Adrenal gland (tissue), 12 donors: ENCODE data around the gene FXR2. TPM values are rescaled to one million over a fixed set of nuclear protein-coding genes. Genes with fewer than 3 reads are reported as not detected.

Experiments used
- DNase-seq, 7 donors: peaks; one replicate each; pipeline ENCODE4 v3.0.0-alpha.2; 2019 to 2020
- H3K27ac ChIP-seq, 5 donors: fragments of 200-600 bp; sonication (generic) in 4 of 5; 1 replicate in 3 of 5; 2 replicates in 2 of 5; pipeline versions ENCODE4 v1.5.1 to v1.8.0; 2016 to 2020; ENCODE audit warnings: mild to moderate bottlenecking in 1 of 5
- H3K27me3 ChIP-seq: fragments of 200-600 bp; 2 replicates; pipeline ENCODE4 v1.8.0; 2021
- H3K36me3 ChIP-seq, 2 donors: fragments of 200-600 bp; replicated peaks in 1 of 2; 1 replicate in 1 of 2; 2 replicates in 1 of 2; pipeline versions ENCODE4 v1.5.1 to v1.8.0; 2018 to 2022
- H3K4me1 ChIP-seq, 2 donors: fragments of 200-600 bp; replicated peaks in 1 of 2; 1 replicate in 1 of 2; 2 replicates in 1 of 2; pipeline versions ENCODE4 v1.5.1 to v1.8.0; 2018 to 2021
- H3K4me3 ChIP-seq, 4 donors: fragments of 200-600 bp; sonication (generic) in 3 of 4; one replicate each; pipeline ENCODE4 v1.5.1; 2016 to 2018
- H3K9me3 ChIP-seq, 3 donors: fragments of 200-600 bp; sonication (generic) in 1 of 3; replicated peaks in 1 of 3; 1 replicate in 2 of 3; 2 replicates in 1 of 3; pipeline versions ENCODE4 v1.5.1 to v1.8.0; 2016 to 2021
- POLR2A ChIP-seq, 2 donors: fragments of 450-650 bp; IDR thresholded peaks; one replicate each; pipeline ENCODE4 v1.6.1; 2017; ENCODE audit warnings: antibody characterized with exemption in 2 of 2, mild to moderate bottlenecking in 2 of 2, moderate library complexity in 1 of 2
- WGBS, 4 donors: extraction: QIAGEN DNeasy Blood & Tissue Kit in 2 of 4; methylation state at CpG; one replicate each; pipeline versions ENCODE4 v1.1.5 to v1.1.7; 2013 to 2017; 5-methylcytosine and 5-hydroxymethylcytosine counted together
- intact Hi-C, 2 donors: fragments of 100-400 bp; cut with DNase I; formaldehyde crosslinking; loops; one replicate each; pipeline versions ENCODE4 v1.14.1 to v1.15.0; 2022 to 2023
- polyA plus RNA-seq, 3 donors: library from polyadenylated mRNA; stranded (reverse); fragments of 200-250 nt in 2 of 3; fragments of 350-450 nt in 1 of 3; fragmentation: Illumina TruSeq in 1 of 3; extraction: RNeasy Lipid Tissue Mini Kit (QIAGEN cat#74804) in 1 of 3; gene quantifications; one replicate each; pipeline ENCODE4 v1.2.3, GENCODE V29; 2013 to 2014
- total RNA-seq, 9 donors: library from RNA; depleted of rRNA in 4 of 9; stranded (reverse); fragments of >200 nt in 4 of 9; fragments of 120-200 nt in 1 of 9; fragmentation: NEBNext Ultra II Directional in 1 of 9; extraction: Animal tissue kit (Norgen Biotek cat#: 25700) in 1 of 9; gene quantifications; one replicate each; pipeline versions ENCODE4 v1.1.0 to v1.2.4, GENCODE V29; 2013 to 2023
- TF ChIP-seq, protein P1 (sequence below), 6 experiments: fragments of 450-650 bp in 4 of 6; fragments of 200-600 bp in 2 of 6; sonication (generic) in 1 of 6; IDR thresholded peaks; 1 replicate in 5 of 6; 2 replicates in 1 of 6; pipeline versions ENCODE4 v1.5.1 to v1.8.0; 2016 to 2021; ENCODE audit warnings: antibody characterized with exemption in 6 of 6, mild to moderate bottlenecking in 2 of 6, moderate library complexity in 1 of 6
- donor health status: healthy with polysubstance abuse.
- donor health status: Bipolar disorder and iron deficiency.
- donor health status: DM: yes; HTN: yes; CAD: no.
- donor health status: DM: no; HTN: no; CAD: no.
- donor health status: DM: no; HTN: no; CAD: no.
- donor health status: DM: yes; HTN: yes; CAD: no.

FXR2 gene
- total and polyA plus RNA-seq, 12 donors: 35.6 to 73.1 (median 43.9) TPM

DNA sequence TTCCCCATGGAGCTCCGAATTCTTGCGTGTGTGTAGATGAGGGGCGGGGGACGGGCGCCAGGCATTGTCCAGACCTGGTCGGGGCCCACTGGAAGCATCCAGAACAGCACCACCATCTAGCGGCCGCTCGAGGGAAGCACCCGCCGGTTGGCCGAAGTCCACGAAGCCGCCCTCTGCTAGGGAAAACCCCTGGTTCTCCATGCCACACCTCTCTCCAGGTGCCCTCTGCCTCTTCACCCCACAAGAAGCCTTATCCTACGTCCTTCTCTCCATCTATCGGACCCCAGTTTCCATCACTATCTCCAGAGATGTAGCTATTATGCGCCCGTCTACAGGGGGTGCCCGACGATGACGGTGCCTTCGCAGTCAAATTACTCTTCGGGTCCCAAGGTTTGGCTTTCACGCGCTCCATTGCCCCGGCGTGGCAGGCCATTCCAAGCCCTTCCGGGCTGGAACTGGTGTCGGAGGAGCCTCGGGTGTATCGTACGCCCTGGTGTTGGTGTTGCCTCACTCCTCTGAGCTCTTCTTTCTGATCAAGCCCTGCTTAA lies 53.6 kb downstream of the FXR2 start:
- Histone ChIP-seq H3K9me3 (no peaks in the 10 kb centered on the region), H3K4me1 (peaks cover 35 to 58% of the 10 kb centered on the region in 2 donors), H3K36me3 (peaks cover 0 to 23% of the 10 kb centered on the region in 2 donors), H3K27me3 (no peaks in the 10 kb centered on the region), H3K27ac (peak overlapping the region; percentile 75 to 97 (median 92)), H3K4me3 (peak overlapping the region; percentile 28 to 74 (median 57))
- peak; percentile 90 to 97 (median 95) for DNase-seq
- intact Hi-C loops: loop anchor here (2.0 to 10.0 kb wide), 4 partner anchors 44 to 206 kb away; partner anchors contain the start of genes FGF11 (in 1 of the 2), KCTD11 (in 1 of the 2), TMEM102 (in 1 of the 2) and TMEM95 (in 1 of the 2)
- 0 to 5% (median 1%) methylated on average over 22 to 32 of the region's 32 CpGs for WGBS, 4 donors
- TF ChIP-seq, protein P1, sequence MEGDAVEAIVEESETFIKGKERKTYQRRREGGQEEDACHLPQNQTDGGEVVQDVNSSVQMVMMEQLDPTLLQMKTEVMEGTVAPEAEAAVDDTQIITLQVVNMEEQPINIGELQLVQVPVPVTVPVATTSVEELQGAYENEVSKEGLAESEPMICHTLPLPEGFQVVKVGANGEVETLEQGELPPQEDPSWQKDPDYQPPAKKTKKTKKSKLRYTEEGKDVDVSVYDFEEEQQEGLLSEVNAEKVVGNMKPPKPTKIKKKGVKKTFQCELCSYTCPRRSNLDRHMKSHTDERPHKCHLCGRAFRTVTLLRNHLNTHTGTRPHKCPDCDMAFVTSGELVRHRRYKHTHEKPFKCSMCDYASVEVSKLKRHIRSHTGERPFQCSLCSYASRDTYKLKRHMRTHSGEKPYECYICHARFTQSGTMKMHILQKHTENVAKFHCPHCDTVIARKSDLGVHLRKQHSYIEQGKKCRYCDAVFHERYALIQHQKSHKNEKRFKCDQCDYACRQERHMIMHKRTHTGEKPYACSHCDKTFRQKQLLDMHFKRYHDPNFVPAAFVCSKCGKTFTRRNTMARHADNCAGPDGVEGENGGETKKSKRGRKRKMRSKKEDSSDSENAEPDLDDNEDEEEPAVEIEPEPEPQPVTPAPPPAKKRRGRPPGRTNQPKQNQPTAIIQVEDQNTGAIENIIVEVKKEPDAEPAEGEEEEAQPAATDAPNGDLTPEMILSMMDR (IDR thresholded peaks at IDR 0.05): peak; percentile 70 to 96 (median 92)
- no peak for TF ChIP-seq POLR2A (IDR thresholded peaks at IDR 0.05)

DNA sequence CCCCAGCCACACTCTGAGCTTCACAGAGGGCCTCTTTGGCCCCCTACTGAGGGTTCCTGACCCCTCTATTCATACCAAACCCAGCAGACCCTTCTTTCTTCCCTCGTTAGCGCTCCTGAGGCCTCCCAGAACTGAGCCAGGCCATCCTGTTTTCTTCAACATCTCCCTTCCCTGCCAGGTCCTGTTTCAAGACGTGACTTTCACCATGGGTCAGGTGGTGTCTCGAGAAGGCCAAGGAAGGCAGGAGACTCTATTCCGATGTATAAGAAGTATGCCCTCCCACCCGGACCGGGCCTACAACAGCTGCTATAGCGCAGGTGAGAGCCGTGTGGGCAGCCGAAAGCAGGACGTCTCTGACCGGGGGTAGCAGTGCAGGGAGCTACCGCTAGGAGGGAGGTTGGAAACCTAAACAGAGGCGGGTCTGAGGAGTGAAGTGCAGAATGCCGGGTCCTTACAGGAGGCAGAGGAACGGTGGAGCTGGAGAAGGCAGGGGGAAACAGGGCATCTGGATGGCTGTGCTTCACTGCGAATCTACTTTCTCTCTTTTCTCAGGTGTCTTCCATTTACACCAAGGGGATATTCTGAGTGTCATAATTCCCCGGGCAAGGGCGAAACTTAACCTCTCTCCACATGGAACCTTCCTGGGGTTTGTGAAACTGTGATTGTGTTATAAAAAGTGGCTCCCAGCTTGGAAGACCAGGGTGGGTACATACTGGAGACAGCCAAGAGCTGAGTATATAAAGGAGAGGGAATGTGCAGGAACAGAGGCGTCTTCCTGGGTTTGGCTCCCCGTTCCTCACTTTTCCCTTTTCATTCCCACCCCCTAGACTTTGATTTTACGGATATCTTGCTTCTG lies 54.3 kb downstream of the FXR2 start:
- Histone ChIP-seq H3K9me3 (no peaks in the 10 kb centered on the region), H3K4me1 (peaks cover 35 to 58% of the 10 kb centered on the region in 2 donors), H3K27me3 (no peaks in the 10 kb centered on the region), H3K36me3 (peaks cover 0 to 16% of the 10 kb centered on the region in 2 donors), H3K4me3 (peak overlapping the region in 1 of 4 donors; percentile 69), H3K27ac (peak overlapping the region in 4 of 5 donors; percentile 75 to 97 (median 94))
- peak; percentile 56 to 82 (median 68) for DNase-seq
- 31 to 40% (median 33%) methylated on average over 20 to 22 of the region's 22 CpGs for WGBS, 4 donors
- intact Hi-C loops: loop anchor here (2.0 to 10.0 kb wide), 4 partner anchors 43 to 206 kb away; partner anchors contain the start of genes FGF11 (in 1 of the 2), KCTD11 (in 1 of the 2), TMEM102 (in 1 of the 2) and TMEM95 (in 1 of the 2)
- no peak for TF ChIP-seq POLR2A (IDR thresholded peaks at IDR 0.05)
- TF ChIP-seq, protein P1 (IDR thresholded peaks at IDR 0.05): peak; percentile 33 to 74 (median 53)

DNA sequence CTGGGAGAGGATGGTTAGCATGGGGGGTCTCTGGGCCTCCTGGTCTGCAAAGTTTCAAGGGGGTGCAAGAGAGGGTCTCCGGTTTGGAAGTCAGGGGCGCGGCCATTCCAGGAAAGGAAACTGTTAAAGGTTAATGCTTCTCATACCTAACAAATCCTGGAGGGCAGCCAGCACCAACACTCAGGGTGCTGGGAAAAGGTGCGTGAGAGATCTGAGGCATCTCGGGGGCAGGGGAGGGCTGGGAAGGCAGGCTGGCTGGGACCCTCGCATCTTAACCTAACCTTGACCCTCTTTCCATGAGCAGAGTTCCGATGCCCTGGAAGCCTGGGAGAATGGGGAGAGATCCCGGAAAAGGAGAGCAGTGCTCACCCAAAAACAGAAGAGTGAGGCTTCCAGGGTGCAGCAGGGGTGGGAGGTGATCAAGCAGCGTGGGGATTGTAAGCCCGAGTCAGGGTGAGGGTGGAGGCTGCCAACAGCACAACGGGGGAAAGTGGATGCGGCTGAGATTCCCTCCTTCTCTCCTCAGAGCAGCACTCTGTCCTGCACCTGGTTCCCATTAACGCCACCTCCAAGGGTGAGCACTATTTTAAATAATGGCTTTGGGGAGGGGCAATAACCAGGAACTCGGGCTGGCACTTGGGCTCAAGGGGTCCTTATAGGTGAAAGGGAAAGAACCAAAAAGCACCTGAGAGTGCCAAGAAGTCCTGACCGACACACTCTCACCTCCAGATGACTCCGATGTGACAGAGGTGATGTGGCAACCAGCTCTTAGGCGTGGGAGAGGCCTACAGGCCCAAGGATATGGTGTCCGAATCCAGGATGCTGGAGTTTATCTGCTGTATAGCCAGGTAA lies 55.2 kb downstream of the FXR2 start:
- peaks cover 35 to 58% of the 10 kb centered on the region in 2 donors for H3K4me1 ChIP-seq
- DNase-seq: peak in 2 of 7 donors; percentile 37 to 44
- H3K9me3 ChIP-seq: no peaks in the 10 kb centered on the region
- TF ChIP-seq, protein P1 (IDR thresholded peaks at IDR 0.05): no peak
- H3K27me3 ChIP-seq: no peaks in the 10 kb centered on the region
- H3K27ac ChIP-seq: peak overlapping the region; percentile 83 to 97 (median 92)
- intact Hi-C loops: loop anchor here (2.0 to 10.0 kb wide), 4 partner anchors 42 to 205 kb away; partner anchors contain the start of genes KCTD11 (in 2 of the 2), TMEM95 (in 2 of the 2), FGF11 (in 1 of the 2) and TMEM102 (in 1 of the 2)
- peaks cover 0 to 8% of the 10 kb centered on the region in 2 donors for H3K36me3 ChIP-seq
- 49 to 58% (median 55%) methylated on average over 15 to 18 of the region's 18 CpGs for WGBS, 4 donors
- H3K4me3 ChIP-seq: peak overlapping the region in 2 of 4 donors; percentile 64 to 69
